NCI-H146 treated with DMSO at 0.1 percent for 48 hours (cell line): Measurements from ENCODE around the gene BFSP1.

ENCODE experiments used
- DNase-seq: peaks from one replicate; lab custom pipeline; 2025; ENCODE audit not compliant: unreplicated experiment; lab: John Stamatoyannopoulos, UW

The BFSP1 gene

GRCh38 chr20:17530716-17531664 is at the start of gene BFSP1:
BFSP1 (minus strand) TSS chr20:17531379; CDS start chr20:17531329, 50 bp downstream.
- DNase-seq: peak; percentile 59

GRCh38 chr20:17580895-17581294 is 49.7 kb upstream of the BFSP1 start:
- no peak for DNase-seq

GRCh38 chr20:17579369-17580039 is 48.3 kb upstream of the BFSP1 start:
- no peak for DNase-seq

- DNase-seq: no peak
Observed at GRCh38 chr20:17576215-17576614, 45.0 kb upstream of the BFSP1 start.

- no peak for DNase-seq
Observed at GRCh38 chr20:17573463-17573862, 42.3 kb upstream of the BFSP1 start.

- peak; percentile 9 for DNase-seq
Observed at GRCh38 chr20:17572034-17572638, 41.0 kb upstream of the BFSP1 start.

GRCh38 chr20:17571153-17571527 is 40.0 kb upstream of the BFSP1 start:
- no peak for DNase-seq

GRCh38 chr20:17570347-17571152 is 39.4 kb upstream of the BFSP1 start:
- DNase-seq: peak; percentile 66

- DNase-seq: peak; percentile 92
Observed at GRCh38 chr20:17569616-17570346, 38.6 kb upstream of the BFSP1 start, which contains the start of gene DSTN. DSTN (plus strand) TSS chr20:17570075; CDS start chr20:17570209, 134 bp downstream.

- peak; percentile 69 for DNase-seq
Observed at GRCh38 chr20:17568972-17569521, 37.9 kb upstream of the BFSP1 start.

- DNase-seq: no peak
Observed at GRCh38 chr20:17568045-17568788, 37.0 kb upstream of the BFSP1 start.

- no peak for DNase-seq
Observed at GRCh38 chr20:17566345-17566744, 35.2 kb upstream of the BFSP1 start.

GRCh38 chr20:17565169-17565845 is 34.1 kb upstream of the BFSP1 start:
- DNase-seq: no peak

GRCh38 chr20:17562804-17563305 is 31.7 kb upstream of the BFSP1 start:
- DNase-seq: no peak

- DNase-seq: no peak
Observed at GRCh38 chr20:17560344-17561074, 29.3 kb upstream of the BFSP1 start.

- DNase-seq: no peak
Observed at GRCh38 chr20:17559338-17559737, 28.2 kb upstream of the BFSP1 start.

GRCh38 chr20:17558941-17559304 is 27.7 kb upstream of the BFSP1 start:
- DNase-seq: no peak
